CD4-positive, alpha-beta T cell (primary cell): ENCODE data around the gene GALNT18. TPM values are rescaled to one million over a fixed set of nuclear protein-coding genes. Genes with fewer than 3 reads are reported as not detected.

Source experiments
- ATAC-seq: fragments of 200-7000 bp; cut with Tn5 transposase; one replicate; pipeline ENCODE4 v1.10.0; 2022; ENCODE audit warnings: mild to moderate bottlenecking; ENCODE audit not compliant: poor library complexity
- CTCF ChIA-PET: fragments of 350-600 bp; sonication (Branson Sonifier 250); formaldehyde crosslinking; loops from one replicate; lab custom pipeline; 2021; ENCODE audit warnings: antibody characterized with exemption, inconsistent platforms; lab: Charles Lee
- POLR2A ChIA-PET: fragments of 350-600 bp; sonication (Branson Sonifier 250); formaldehyde crosslinking; loops from one replicate; lab custom pipeline; 2021; ENCODE audit warnings: antibody characterized with exemption, inconsistent platforms; lab: Charles Lee
- DNase-seq, 14 experiments: peaks; one replicate each; pipeline ENCODE4 v3.0.0-alpha.2; 2013 to 2020; ENCODE audit warnings: mixed read lengths in 2 of 14
- H3K27ac ChIP-seq, 2 donors: one replicate each; pipeline versions ENCODE4 v1.5.1 to v1.7.0; 2013; ENCODE audit warnings: low read length in 2 of 2, low read depth in 1 of 2, mild to moderate bottlenecking in 1 of 2
- H3K27me3 ChIP-seq, 2 experiments: 1 replicate in 1 of 2; 2 replicates in 1 of 2; pipeline versions ENCODE4 v1.6.1 to v1.7.0; 2013; ENCODE audit warnings: low read length in 2 of 2, control low read depth in 1 of 2, mild to moderate bottlenecking in 1 of 2, moderate library complexity in 1 of 2; ENCODE audit not compliant: insufficient read depth in 2 of 2, control insufficient read depth in 1 of 2
- H3K36me3 ChIP-seq: one replicate; pipeline ENCODE4 v1.6.1; 2013; ENCODE audit warnings: low read length, control low read depth; ENCODE audit not compliant: insufficient read depth
- H3K4me1 ChIP-seq: one replicate; pipeline ENCODE4 v1.6.1; 2013; ENCODE audit warnings: low read length, control low read depth; ENCODE audit not compliant: insufficient read depth
- H3K4me3 ChIP-seq: one replicate; pipeline ENCODE4 v1.5.1; 2013; ENCODE audit warnings: mild to moderate bottlenecking, low read length, moderate library complexity
- H3K9me3 ChIP-seq, 2 experiments: 1 replicate in 1 of 2; 2 replicates in 1 of 2; pipeline versions ENCODE4 v1.6.1 to v1.7.0; 2013; ENCODE audit warnings: low read length in 2 of 2, mild to moderate bottlenecking in 2 of 2, control low read depth in 1 of 2, moderate library complexity in 1 of 2; ENCODE audit not compliant: control insufficient read depth in 1 of 2, insufficient read depth in 1 of 2
- H3K27ac Mint-ChIP-seq: one replicate; pipeline ENCODE4 v1.8.0; 2020; ENCODE audit warnings: mixed read lengths
- H3K27me3 Mint-ChIP-seq: one replicate; pipeline ENCODE4 v1.8.0; 2021; ENCODE audit warnings: mixed read lengths
- H3K36me3 Mint-ChIP-seq: one replicate; pipeline ENCODE4 v1.8.0; 2021; ENCODE audit warnings: low read depth, mixed read lengths
- H3K4me1 Mint-ChIP-seq: one replicate; pipeline ENCODE4 v1.8.0; 2021; ENCODE audit warnings: low read depth, mixed read lengths
- H3K4me3 Mint-ChIP-seq: one replicate; pipeline ENCODE4 v1.8.0; 2020; ENCODE audit warnings: mild to moderate bottlenecking, mixed read lengths
- H3K9me3 Mint-ChIP-seq: one replicate; pipeline ENCODE4 v1.8.0; 2020; ENCODE audit warnings: mixed read lengths
- CTCF ChIP-seq: fragments of 200-600 bp; IDR thresholded peaks from one replicate; pipeline ENCODE4 v1.8.0; 2022; ENCODE audit warnings: antibody characterized with exemption, mild to moderate bottlenecking
- intact Hi-C, 2 experiments: fragments of 100-400 bp; cut with DNase I in 1 of 2; cut with micrococcal nuclease in 1 of 2; formaldehyde crosslinking; loops; one replicate each; pipeline versions ENCODE4 v1.15.1 to v1.9.0; 2023 to 2025; cut with DNase I, micrococcal nuclease
- total RNA-seq, 174 experiments: library from RNA in 2 of 174; stranded (reverse) in 2 of 174; gene quantifications; one replicate each; pipeline ENCODE4 v1.2.3 and lab custom pipeline; 2021 to 2026

Gene GALNT18
- total RNA-seq, 2 experiments from 2014 or later: 0.08 TPM; not detected in 1

GRCh38 chr11:11478687-11479086 lies 143.1 kb downstream of the GALNT18 start:
- no peaks in the 10 kb centered on the region for H3K9me3 Mint-ChIP-seq
- no peak overlapping the region for H3K27ac Mint-ChIP-seq
- ChIA-PET CTCF (no interaction called here), POLR2A (no interaction called here)
- peaks cover 0 to 3% of the 10 kb centered on the region in 2 experiments for H3K9me3 ChIP-seq
- intact Hi-C loops: no loop called here
- no peaks in the 10 kb centered on the region for H3K36me3 Mint-ChIP-seq
- H3K27ac ChIP-seq: no peak overlapping the region
- no peak for DNase-seq
- H3K27me3 Mint-ChIP-seq: peaks cover 9% of the 10 kb centered on the region
- no peak overlapping the region for H3K4me3 ChIP-seq
- no peaks in the 10 kb centered on the region for H3K4me1 ChIP-seq
- no peak for TF ChIP-seq CTCF
- H3K4me1 Mint-ChIP-seq: no peaks in the 10 kb centered on the region
- no peak overlapping the region for H3K4me3 Mint-ChIP-seq
- no peaks in the 10 kb centered on the region for H3K36me3 ChIP-seq
- peaks cover 0 to 3% of the 10 kb centered on the region in 2 experiments for H3K27me3 ChIP-seq
- no peak for ATAC-seq

- Histone ChIP-seq H3K4me1 (no peaks in the 10 kb centered on the region), H3K27ac (no peak overlapping the region), H3K27me3 (peaks cover 0 to 3% of the 10 kb centered on the region in 2 experiments), H3K36me3 (no peaks in the 10 kb centered on the region), H3K9me3 (peaks cover 0 to 3% of the 10 kb centered on the region in 2 experiments), H3K4me3 (no peak overlapping the region)
- peaks cover 9% of the 10 kb centered on the region for H3K27me3 Mint-ChIP-seq
- no peak for TF ChIP-seq CTCF
- H3K4me3 Mint-ChIP-seq: no peak overlapping the region
- no peak for DNase-seq
- H3K9me3 Mint-ChIP-seq: no peaks in the 10 kb centered on the region
- ChIA-PET POLR2A (no interaction called here), CTCF (interaction anchor here (0.6 kb wide), 1 partner anchor 585 kb away, joined by 4 read pairs; no protein-coding TSS in a partner anchor)
- H3K27ac Mint-ChIP-seq: no peak overlapping the region
- no peak for ATAC-seq
- intact Hi-C loops: no loop called here
- H3K4me1 Mint-ChIP-seq: no peaks in the 10 kb centered on the region
- no peaks in the 10 kb centered on the region for H3K36me3 Mint-ChIP-seq
These were observed 143.9 kb downstream of the GALNT18 start for GRCh38 chr11:11477695-11478420.

DNA sequence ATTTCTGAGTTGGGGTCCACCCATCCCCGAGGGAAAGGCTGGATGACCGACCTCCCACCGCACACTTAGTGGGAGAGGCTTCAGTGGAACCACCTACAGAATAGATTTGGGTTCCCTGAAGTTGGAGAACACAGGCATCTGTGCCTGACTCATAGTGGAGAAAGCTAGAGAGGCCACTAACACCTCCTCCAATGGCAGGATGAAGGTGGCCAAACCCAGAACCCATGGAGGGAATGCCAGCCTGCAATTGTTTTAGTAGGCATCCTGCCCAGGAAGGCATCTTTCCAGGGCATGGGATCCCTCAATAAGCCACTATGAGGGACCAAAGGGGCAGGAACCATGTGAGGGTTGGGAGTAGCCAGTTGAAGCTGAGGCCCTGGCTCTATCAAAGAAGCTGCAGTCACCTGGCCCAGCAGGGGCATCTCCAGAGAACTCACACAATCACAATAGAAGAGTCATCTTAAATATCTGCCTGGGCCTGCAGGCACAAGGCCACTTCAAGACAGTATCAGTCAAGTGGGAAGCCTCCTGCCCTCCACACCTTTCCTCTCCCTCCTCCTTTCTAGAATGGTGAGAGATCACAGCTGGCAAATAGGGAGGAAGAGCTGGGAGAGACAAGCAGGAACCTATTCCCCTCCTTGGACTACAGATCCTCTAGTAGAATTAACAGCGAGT lies 144.7 kb downstream of the GALNT18 start:
- H3K4me3 Mint-ChIP-seq: no peak overlapping the region
- H3K27ac Mint-ChIP-seq: no peak overlapping the region
- no peaks in the 10 kb centered on the region for H3K4me1 Mint-ChIP-seq
- POLR2A ChIA-PET: no interaction called here
- no peak overlapping the region for H3K4me3 ChIP-seq
- DNase-seq (no peak), ATAC-seq (no peak)
- H3K36me3 ChIP-seq: no peaks in the 10 kb centered on the region
- no peak for TF ChIP-seq CTCF
- peaks cover 9% of the 10 kb centered on the region for H3K27me3 Mint-ChIP-seq
- H3K4me1 ChIP-seq: no peaks in the 10 kb centered on the region
- no peaks in the 10 kb centered on the region for H3K9me3 Mint-ChIP-seq
- peaks cover 0 to 3% of the 10 kb centered on the region in 2 experiments for H3K9me3 ChIP-seq
- no peak overlapping the region for H3K27ac ChIP-seq
- H3K36me3 Mint-ChIP-seq: no peaks in the 10 kb centered on the region
- intact Hi-C loops: no loop called here
- H3K27me3 ChIP-seq: peaks cover 0 to 3% of the 10 kb centered on the region in 2 experiments
- CTCF ChIA-PET: no interaction called here
